Measurements from ENCODE around the gene ZNHIT2. TPM values are rescaled to one million over a fixed set of nuclear protein-coding genes. Genes with fewer than 3 reads are reported as not detected.

ZNHIT2 gene
- total and polyA plus RNA-seq, 2 of the 8 experiments (the other 6 are each of a cell fraction or from before 2014, with no cell fraction given), result 13.0 to 16.1 TPM

- Histone ChIP-seq H3K79me1 (ENCODE audit: low read depth, low read length) (peaks cover 8% of the 10 kb centered on the region), H3K79me2 (ENCODE audit: control insufficient read depth in 1 of 2, insufficient read depth in 2 of 2, low read length in 2 of 2) (peaks cover 0 to 6% of the 10 kb centered on the region in 2 experiments; a peak in 1 of 4 replicates), H2BK20ac (ENCODE audit: low read length) (no peak overlapping the region), H3K4me3 (ENCODE audit: extremely low read depth in 1 of 4, insufficient read depth in 2 of 4, low read depth in 3 of 4, low read length in 4 of 4) (peak overlapping the region; percentile 76 to 90 (median 85); a peak in 5 of 8 replicates), H4K8ac (ENCODE audit: extremely low read depth, insufficient read depth, low read length) (peak overlapping the region; percentile 47), H4K91ac (replicated peaks; ENCODE audit: insufficient read length, low read length) (no peak overlapping the region), H3K14ac (ENCODE audit: insufficient read length) (no peak overlapping the region), H3K23ac (ENCODE audit: insufficient read length) (no peak overlapping the region), H3K23me2 (ENCODE audit: low read depth, low read length) (peaks cover 17% of the 10 kb centered on the region; the same call in 1 of the 2 replicates), H2BK120ac (replicated peaks; ENCODE audit: low read depth, low read length) (no peak overlapping the region), H2BK12ac (ENCODE audit: low read depth, low read length) (no peak overlapping the region), H3K27me3 (replicated peaks in 1 of 4; ENCODE audit: control insufficient read depth in 3 of 4, extremely low read depth in 1 of 4, insufficient read depth in 3 of 4, low read length in 3 of 4) (no peaks in the 10 kb centered on the region), H3K4me2 (ENCODE audit: insufficient read depth in 1 of 2, low read depth in 2 of 2, low read length in 2 of 2) (peak overlapping the region; percentile 71 to 95), H3K9ac (replicated peaks in 1 of 4; ENCODE audit: extremely low read depth in 1 of 4, low read depth in 3 of 4, low read length in 3 of 4) (peak overlapping the region in 2 of 4 experiments; percentile 4 to 9; a peak in 1 of 7 replicates), H4K20me1 (replicated peaks in 1 of 2; ENCODE audit: control insufficient read depth in 1 of 2, insufficient read depth in 2 of 2, low read length in 2 of 2) (peaks cover 0 to 18% of the 10 kb centered on the region in 2 experiments), H3K36me3 (ENCODE audit: control insufficient read depth in 2 of 4, insufficient read depth in 4 of 4, low read length in 3 of 4) (peaks cover 0 to 6% (median 2%) of the 10 kb centered on the region in 4 experiments; a peak in 2 of 8 replicates), H3K27ac (ENCODE audit: low read depth, low read length) (no peak overlapping the region), H3K4me1 (replicated peaks in 1 of 4; ENCODE audit: control insufficient read depth in 3 of 4, insufficient read depth in 4 of 4, low read length in 3 of 4) (peaks cover 2 to 26% (median 19%) of the 10 kb centered on the region in 4 experiments), H3K56ac (replicated peaks; ENCODE audit: insufficient read length, low read depth, low read length) (peak overlapping the region; percentile 19), H2BK15ac (ENCODE audit: low read length) (no peak overlapping the region), H2BK5ac (ENCODE audit: low read depth, low read length) (no peak overlapping the region), H3K18ac (ENCODE audit: extremely low read depth, low read length) (no peak overlapping the region), H3K4ac (replicated peaks; ENCODE audit: insufficient read length, low read depth, low read length) (no peak overlapping the region), H3K9me3 (ENCODE audit: insufficient read depth in 2 of 2, low read depth in 1 of 2, low read length in 1 of 2) (no peaks in the 10 kb centered on the region), H2AFZ (ENCODE audit: low read length) (no peak overlapping the region), H2AK5ac (ENCODE audit: low read depth, low read length) (no peak overlapping the region), H4K5ac (ENCODE audit: insufficient read length, low read depth, low read length) (no peak overlapping the region)
- CTCF ChIA-PET (ENCODE audit: partially characterized antibody), result interaction anchor here (0.5 to 7.9 kb wide), 14 partner anchors 8 to 366 kb away, joined by 3 to 85 read pairs (median 6); partner anchors contain the start of genes CAPN1, FAU and MRPL49
- DNase-seq (ENCODE audit: low read depth in 1 of 2, low spot score in 2 of 2), result no peak
- FAIRE-seq, result no peak
- TF ChIP-seq SIN3A (conservative IDR thresholded peaks at IDR 0.05 in 1 of 2, IDR thresholded peaks at IDR 0.05 in 1 of 2; ENCODE audit: low read depth in 1 of 2, low read length in 2 of 2) (peak in 1 of 2 experiments; percentile 7; a peak in 1 of 4 replicates), SUZ12 (IDR thresholded peaks at IDR 0.05; ENCODE audit: low read length) (no peak)
- POLR2A ChIA-PET (ENCODE audit: partially characterized antibody), result interaction anchor here (0.9 to 17.4 kb wide), 19 partner anchors 8 to 369 kb away, joined by 3 to 305 read pairs (median 5); partner anchors contain the start of genes ARL2, BATF2, CAPN1 and FAU
- WGBS, 2 experiments (ENCODE audit: extremely low coverage in 1 of 2, insufficient coverage in 1 of 2, insufficient read length in 1 of 2, insufficient replicate concordance in 2 of 2, low coverage in 1 of 2, low lambda C conversion rate in 2 of 2, missing lambda C conversion rate in 1 of 2), result 72% methylated on average over 14 of the region's 14 CpGs; no CpG with 5 or more reads in 1 of the 2 experiments
These were observed 4.1 kb downstream of the ZNHIT2 start for GRCh38 chr11:65113361-65113756.
